BE2C (cell line): ENCODE measurements around the gene PARD3.

Source experiments
- DNase-seq: peaks from one replicate; pipeline ENCODE4 v3.0.0-alpha.2; 2020
- H3K27me3 ChIP-seq: fragments of 250-450 bp; sonication (Bioruptor Pico); 2 replicates; pipeline ENCODE4 v1.5.1; 2020; ENCODE audit warnings: mild to moderate bottlenecking
- H3K36me3 ChIP-seq: fragments of 250-450 bp; sonication (Bioruptor Pico); 2 replicates; pipeline ENCODE4 v1.5.1; 2020; ENCODE audit warnings: mild to moderate bottlenecking
- H3K4me1 ChIP-seq: fragments of 250-450 bp; sonication (Bioruptor Pico); 2 replicates; pipeline ENCODE4 v1.5.1; 2020
- H3K4me3 ChIP-seq: 2 replicates; pipeline ENCODE4 v1.5.1; 2011; ENCODE audit warnings: low read depth, low read length
- H3K9me3 ChIP-seq: fragments of 250-450 bp; sonication (Bioruptor Pico); 2 replicates; pipeline ENCODE4 v1.5.1; 2020
- TF ChIP-seq, protein P1 (sequence below): IDR thresholded peaks from 2 replicates; pipeline ENCODE4 v1.5.1; 2012; ENCODE audit warnings: mild to moderate bottlenecking, low read depth, low read length

PARD3 gene

DNA sequence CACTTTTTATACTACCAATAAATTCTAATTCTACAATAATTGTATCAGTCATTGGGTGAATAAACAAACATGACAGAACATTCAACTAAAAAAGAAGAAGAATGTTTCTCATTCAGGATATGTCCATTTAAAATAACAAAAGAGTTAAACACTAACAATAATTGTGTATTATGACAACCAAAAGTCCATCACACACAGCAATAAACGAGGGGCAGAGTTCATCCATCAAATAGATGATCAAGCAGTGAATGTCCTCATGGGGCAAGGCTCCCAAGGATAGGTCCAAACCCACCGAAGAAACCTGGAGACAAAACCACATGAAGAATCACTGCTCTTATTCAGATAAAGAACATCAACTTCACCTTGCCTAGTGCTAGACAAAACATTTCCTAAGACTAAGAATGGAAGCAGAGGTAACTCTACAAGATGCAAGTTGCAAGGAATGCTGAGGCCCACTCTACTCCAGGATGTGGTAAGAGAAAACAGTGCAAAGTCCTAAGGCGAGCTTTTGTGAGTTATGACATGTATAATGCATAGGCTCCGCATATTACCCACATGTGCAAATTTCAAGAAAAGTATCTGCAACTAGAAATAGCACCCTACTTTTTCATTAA lies 115.1 kb downstream of the PARD3 start:
- no peaks in the 10 kb centered on the region for H3K4me1 ChIP-seq

DNA sequence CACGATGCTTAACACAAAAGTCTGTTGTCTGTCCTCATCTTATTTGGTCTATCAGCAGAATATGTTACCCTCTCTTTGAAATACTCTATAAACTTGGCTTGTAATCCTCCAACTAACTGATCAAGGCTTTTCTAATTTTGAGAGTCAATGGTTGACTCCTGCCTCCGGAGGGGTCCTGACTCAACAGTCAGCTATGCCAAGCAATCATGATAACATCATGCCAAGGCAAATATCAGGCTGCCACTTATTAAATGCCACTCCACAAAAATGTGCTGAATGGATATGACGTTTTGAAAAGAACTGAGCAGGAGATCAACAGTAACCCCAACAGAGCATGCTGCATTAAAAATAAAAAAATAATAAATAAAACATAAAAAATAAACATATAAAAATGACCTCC lies 116.1 kb downstream of the PARD3 start:
- TF ChIP-seq, protein P1, sequence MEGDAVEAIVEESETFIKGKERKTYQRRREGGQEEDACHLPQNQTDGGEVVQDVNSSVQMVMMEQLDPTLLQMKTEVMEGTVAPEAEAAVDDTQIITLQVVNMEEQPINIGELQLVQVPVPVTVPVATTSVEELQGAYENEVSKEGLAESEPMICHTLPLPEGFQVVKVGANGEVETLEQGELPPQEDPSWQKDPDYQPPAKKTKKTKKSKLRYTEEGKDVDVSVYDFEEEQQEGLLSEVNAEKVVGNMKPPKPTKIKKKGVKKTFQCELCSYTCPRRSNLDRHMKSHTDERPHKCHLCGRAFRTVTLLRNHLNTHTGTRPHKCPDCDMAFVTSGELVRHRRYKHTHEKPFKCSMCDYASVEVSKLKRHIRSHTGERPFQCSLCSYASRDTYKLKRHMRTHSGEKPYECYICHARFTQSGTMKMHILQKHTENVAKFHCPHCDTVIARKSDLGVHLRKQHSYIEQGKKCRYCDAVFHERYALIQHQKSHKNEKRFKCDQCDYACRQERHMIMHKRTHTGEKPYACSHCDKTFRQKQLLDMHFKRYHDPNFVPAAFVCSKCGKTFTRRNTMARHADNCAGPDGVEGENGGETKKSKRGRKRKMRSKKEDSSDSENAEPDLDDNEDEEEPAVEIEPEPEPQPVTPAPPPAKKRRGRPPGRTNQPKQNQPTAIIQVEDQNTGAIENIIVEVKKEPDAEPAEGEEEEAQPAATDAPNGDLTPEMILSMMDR = no peak
- no peak for DNase-seq
- H3K4me3 ChIP-seq = no peak overlapping the region
- H3K36me3 ChIP-seq = no peaks in the 10 kb centered on the region
- H3K9me3 ChIP-seq = no peaks in the 10 kb centered on the region
- no peaks in the 10 kb centered on the region for H3K27me3 ChIP-seq
- H3K4me1 ChIP-seq = no peaks in the 10 kb centered on the region

More for the DNA sequence above, 115.1 kb downstream of the PARD3 start:
- TF ChIP-seq, protein P1 = no peak
- DNase-seq = no peak
- H3K36me3 ChIP-seq = no peaks in the 10 kb centered on the region
- no peaks in the 10 kb centered on the region for H3K27me3 ChIP-seq
- H3K9me3 ChIP-seq = no peaks in the 10 kb centered on the region
- H3K4me3 ChIP-seq = no peak overlapping the region

DNA sequence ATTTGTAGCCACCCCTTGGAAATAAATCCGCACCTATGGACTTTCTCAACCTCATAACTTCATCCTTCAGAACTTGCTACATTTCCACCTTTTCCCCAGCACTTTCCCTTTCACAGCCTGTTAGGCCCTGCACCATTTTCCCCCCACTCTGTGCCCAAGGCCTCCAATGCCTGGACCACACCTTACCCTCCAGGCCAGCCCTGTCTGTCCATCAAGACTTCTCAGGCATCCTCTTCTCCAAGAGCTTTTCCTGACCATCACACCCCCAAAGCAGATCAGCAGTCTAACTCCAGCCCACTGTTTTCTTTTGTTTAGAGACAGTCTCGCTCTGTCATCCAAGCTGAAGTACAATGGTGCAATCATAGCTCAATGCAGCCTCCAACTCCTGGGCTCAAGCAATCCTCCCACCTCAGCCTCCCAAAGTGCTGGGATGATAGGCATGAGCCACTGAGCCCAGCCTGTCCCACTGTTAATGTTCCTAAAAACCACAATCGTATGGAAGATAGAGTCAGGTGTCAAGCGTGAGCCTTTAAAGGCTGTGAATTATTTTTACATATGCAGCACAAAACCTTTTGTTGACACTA lies 116.8 kb downstream of the PARD3 start:
- DNase-seq = no peak
- TF ChIP-seq, protein P1 = no peak
- Histone ChIP-seq H3K4me1 (no peaks in the 10 kb centered on the region), H3K4me3 (no peak overlapping the region), H3K27me3 (no peaks in the 10 kb centered on the region), H3K9me3 (no peaks in the 10 kb centered on the region), H3K36me3 (no peaks in the 10 kb centered on the region)

DNA sequence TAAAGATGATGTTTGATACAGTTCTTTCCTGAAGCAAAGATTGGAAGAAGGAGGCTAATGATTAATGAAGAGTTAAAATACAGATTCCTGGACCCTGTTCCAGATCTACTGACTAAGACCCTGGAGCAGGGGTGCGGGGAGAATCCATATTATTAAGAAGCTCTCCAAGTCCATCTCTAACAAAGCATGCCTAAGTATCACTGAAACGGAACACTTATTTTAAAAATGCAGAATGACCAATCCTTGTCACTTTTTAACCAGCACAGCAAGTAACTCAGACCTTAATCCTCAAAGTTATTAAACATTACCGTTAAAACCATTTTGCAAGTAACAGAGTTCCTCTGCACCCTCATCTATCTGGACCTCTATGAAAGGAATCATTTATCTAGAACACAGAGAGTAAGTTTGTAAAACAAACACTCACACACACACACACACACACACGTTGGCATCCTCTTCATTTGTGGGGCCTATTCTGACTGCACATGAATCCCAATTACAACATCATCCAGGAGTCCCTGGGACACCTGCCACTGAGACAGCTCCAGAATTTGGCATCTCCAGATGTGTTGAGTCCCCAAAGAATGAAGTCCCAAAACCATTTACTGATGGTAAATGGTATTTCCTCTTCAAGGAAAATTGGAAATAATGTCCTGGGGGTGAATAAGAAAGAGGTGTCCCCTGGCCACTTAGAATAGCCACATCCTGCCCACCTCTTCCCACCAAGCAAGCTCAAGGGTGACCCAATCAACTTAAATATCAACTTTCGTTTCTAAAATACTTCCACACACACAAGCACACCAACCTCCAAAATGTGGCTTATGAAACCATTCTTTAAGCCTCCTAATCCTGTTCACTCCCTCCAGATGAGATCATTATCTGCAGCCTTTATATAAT lies 117.5 kb downstream of the PARD3 start:
- Histone ChIP-seq H3K9me3 (no peaks in the 10 kb centered on the region), H3K4me1 (no peaks in the 10 kb centered on the region), H3K36me3 (no peaks in the 10 kb centered on the region), H3K4me3 (no peak overlapping the region), H3K27me3 (no peaks in the 10 kb centered on the region)
- TF ChIP-seq, protein P1 = no peak
- DNase-seq = no peak

DNA sequence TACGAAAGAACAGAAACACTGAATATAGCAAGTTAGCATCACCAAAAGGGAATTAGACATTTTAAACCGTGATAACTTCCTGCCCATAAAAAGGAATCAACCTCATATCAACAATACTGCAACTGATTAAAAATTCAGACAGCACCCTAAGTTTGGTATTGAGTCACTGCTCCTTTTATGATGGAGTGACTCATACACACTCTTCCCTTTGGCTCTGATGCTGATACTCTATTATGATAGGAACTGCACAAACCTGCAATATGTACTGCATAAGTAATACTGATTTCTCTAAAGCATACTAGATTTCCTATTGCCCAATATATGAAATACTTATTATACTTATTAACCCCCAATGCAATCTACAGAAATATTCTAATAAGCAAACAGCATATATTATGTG lies 118.7 kb downstream of the PARD3 start:
- H3K4me3 ChIP-seq = no peak overlapping the region
- no peaks in the 10 kb centered on the region for H3K9me3 ChIP-seq
- no peaks in the 10 kb centered on the region for H3K27me3 ChIP-seq
- no peak for DNase-seq
- H3K4me1 ChIP-seq = no peaks in the 10 kb centered on the region
- H3K36me3 ChIP-seq = no peaks in the 10 kb centered on the region
- TF ChIP-seq, protein P1 = no peak
